Activated effector memory CD4-positive, alpha-beta T cell treated with anti-CD3 and anti-CD28 coated beads, Interleukin-2, amount 50 U/mL, for 16 hours (primary cell): Measurements from ENCODE around the gene ERBB2.

Experiments used
- DNase-seq: peaks from one replicate; pipeline ENCODE4 v3.0.0-alpha.2; 2020

The ERBB2 gene

GRCh38 chr17:39767147-39767546 lies 67.3 kb downstream of the ERBB2 start:
- DNase-seq, result no peak

GRCh38 chr17:39769974-39770587 lies 70.2 kb downstream of the ERBB2 start:
- DNase-seq, result peak; percentile 84

- no peak for DNase-seq
Observed at GRCh38 chr17:39772415-39772814, 72.6 kb downstream of the ERBB2 start.

GRCh38 chr17:39772987-39773934 lies 73.4 kb downstream of the ERBB2 start:
- DNase-seq, result no peak

- no peak for DNase-seq
Observed at GRCh38 chr17:39774047-39774446, 74.2 kb downstream of the ERBB2 start.

- no peak for DNase-seq
Observed at GRCh38 chr17:39775031-39775430, 75.2 kb downstream of the ERBB2 start.

- no peak for DNase-seq
Observed at GRCh38 chr17:39776252-39776651, 76.4 kb downstream of the ERBB2 start.

GRCh38 chr17:39777534-39778365 lies 77.9 kb downstream of the ERBB2 start:
- peak; percentile 71 for DNase-seq
